Activated CD4-positive, alpha-beta T cell treated with anti-CD3 and anti-CD28 coated beads, Interleukin-2, amount 10 ng/mL, durations not matched to agents 7 days and 5 days (primary cell): ENCODE measurements around the gene SCN4B. TPM values are rescaled to one million over a fixed set of nuclear protein-coding genes. Genes with fewer than 3 reads are reported as not detected.

Experiments used
- CTCF ChIA-PET: fragments of 350-600 bp; sonication (Branson Sonifier 250); formaldehyde crosslinking; loops from one replicate; lab custom pipeline; 2021; ENCODE audit warnings: antibody characterized with exemption; lab: Charles Lee
- POLR2A ChIA-PET: fragments of 350-600 bp; sonication (Branson Sonifier 250); formaldehyde crosslinking; loops from one replicate; lab custom pipeline; 2021; ENCODE audit warnings: antibody characterized with exemption; lab: Charles Lee
- DNase-seq: peaks from one replicate; pipeline ENCODE4 v3.0.0-alpha.2; 2020
- H3K27ac Mint-ChIP-seq: one replicate; pipeline ENCODE4 v1.8.0; 2021; ENCODE audit warnings: mild to moderate bottlenecking, moderate library complexity, mixed read lengths
- H3K27me3 Mint-ChIP-seq: one replicate; pipeline ENCODE4 v1.8.0; 2021; ENCODE audit warnings: mixed read lengths
- H3K36me3 Mint-ChIP-seq: one replicate; pipeline ENCODE4 v1.8.0; 2021; ENCODE audit warnings: low read depth, mixed read lengths
- H3K4me1 Mint-ChIP-seq: one replicate; pipeline ENCODE4 v1.8.0; 2021; ENCODE audit warnings: mixed read lengths
- H3K4me3 Mint-ChIP-seq: one replicate; pipeline ENCODE4 v1.8.0; 2021; ENCODE audit warnings: mild to moderate bottlenecking, moderate library complexity, mixed read lengths
- H3K9me3 Mint-ChIP-seq: one replicate; pipeline ENCODE4 v1.8.0; 2021; ENCODE audit warnings: mixed read lengths
- total RNA-seq, 2 experiments: library from RNA; stranded (reverse); gene quantifications; one replicate each; pipeline ENCODE4 v1.2.3, GENCODE V29; 2021

The SCN4B gene
- total RNA-seq, 2 experiments from 2014 or later = 0.10 TPM; not detected in 1

- H3K27ac Mint-ChIP-seq = no peak overlapping the region
- POLR2A ChIA-PET = no interaction called here
- no peak for DNase-seq
- no peak overlapping the region for H3K4me3 Mint-ChIP-seq
- peaks cover 5% of the 10 kb centered on the region for H3K4me1 Mint-ChIP-seq
- no peaks in the 10 kb centered on the region for H3K36me3 Mint-ChIP-seq
- H3K27me3 Mint-ChIP-seq = peaks cover 11% of the 10 kb centered on the region
- no peaks in the 10 kb centered on the region for H3K9me3 Mint-ChIP-seq
- CTCF ChIA-PET = interaction anchor here (0.6 to 4.1 kb wide), 30 partner anchors 10 to 363 kb away, joined by 3 to 44 read pairs (median 4); partner anchors contain the start of genes MPZL3 and SCN4B
These were observed 18.3 kb upstream of the SCN4B start for GRCh38 chr11:118170882-118171268.

- H3K27me3 Mint-ChIP-seq = peaks cover 11% of the 10 kb centered on the region
- peaks cover 5% of the 10 kb centered on the region for H3K4me1 Mint-ChIP-seq
- CTCF ChIA-PET = interaction anchor here (1.1 to 4.1 kb wide), 7 partner anchors 11 to 133 kb away, joined by 4 to 44 read pairs (median 18); partner anchors contain the start of gene SCN4B
- H3K4me3 Mint-ChIP-seq = no peak overlapping the region
- H3K27ac Mint-ChIP-seq = no peak overlapping the region
- no peaks in the 10 kb centered on the region for H3K36me3 Mint-ChIP-seq
- POLR2A ChIA-PET = no interaction called here
- H3K9me3 Mint-ChIP-seq = no peaks in the 10 kb centered on the region
- DNase-seq = no peak
These were observed 17.6 kb upstream of the SCN4B start for GRCh38 chr11:118170231-118170630.

GRCh38 chr11:118169300-118170140 lies 16.9 kb upstream of the SCN4B start:
- H3K9me3 Mint-ChIP-seq = no peaks in the 10 kb centered on the region
- ChIA-PET POLR2A (no interaction called here), CTCF (interaction anchor here (1.0 to 4.1 kb wide), 7 partner anchors 10 to 113 kb away, joined by 3 to 44 read pairs (median 18); no protein-coding TSS in a partner anchor)
- peaks cover 5% of the 10 kb centered on the region for H3K4me1 Mint-ChIP-seq
- no peak for DNase-seq
- H3K27me3 Mint-ChIP-seq = peaks cover 12% of the 10 kb centered on the region
- no peak overlapping the region for H3K27ac Mint-ChIP-seq
- no peaks in the 10 kb centered on the region for H3K36me3 Mint-ChIP-seq
- H3K4me3 Mint-ChIP-seq = no peak overlapping the region

- Mint-ChIP-seq H3K9me3 (no peaks in the 10 kb centered on the region), H3K4me1 (peaks cover 5% of the 10 kb centered on the region), H3K27me3 (peaks cover 18% of the 10 kb centered on the region), H3K4me3 (no peak overlapping the region), H3K36me3 (no peaks in the 10 kb centered on the region), H3K27ac (peak overlapping the region; percentile 14)
- POLR2A ChIA-PET = no interaction called here
- CTCF ChIA-PET = interaction anchor here (1.7 to 3.6 kb wide), 2 partner anchors 12 kb away, joined by 5 to 44 read pairs; no protein-coding TSS in a partner anchor
- DNase-seq = no peak
These were observed 16.1 kb upstream of the SCN4B start for GRCh38 chr11:118168751-118169150.

- POLR2A ChIA-PET = no interaction called here
- peaks cover 21% of the 10 kb centered on the region for H3K27me3 Mint-ChIP-seq
- no peak overlapping the region for H3K4me3 Mint-ChIP-seq
- H3K27ac Mint-ChIP-seq = peak overlapping the region; percentile 14
- CTCF ChIA-PET = interaction anchor here (1.7 kb wide), 1 partner anchor 12 kb away, joined by 5 read pairs; no protein-coding TSS in a partner anchor
- no peak for DNase-seq
- no peaks in the 10 kb centered on the region for H3K9me3 Mint-ChIP-seq
- H3K36me3 Mint-ChIP-seq = no peaks in the 10 kb centered on the region
- peaks cover 5% of the 10 kb centered on the region for H3K4me1 Mint-ChIP-seq
These were observed 15.7 kb upstream of the SCN4B start for GRCh38 chr11:118168316-118168715.

- Mint-ChIP-seq H3K9me3 (no peaks in the 10 kb centered on the region), H3K27ac (no peak overlapping the region), H3K36me3 (no peaks in the 10 kb centered on the region), H3K27me3 (peaks cover 24% of the 10 kb centered on the region), H3K4me3 (no peak overlapping the region), H3K4me1 (peaks cover 5% of the 10 kb centered on the region)
- DNase-seq = no peak
- POLR2A ChIA-PET = no interaction called here
- CTCF ChIA-PET = interaction anchor here (0.9 to 1.7 kb wide), 2 partner anchors 11 to 31 kb away, joined by 3 to 5 read pairs; no protein-coding TSS in a partner anchor
These were observed 15.3 kb upstream of the SCN4B start for GRCh38 chr11:118167906-118168305.

GRCh38 chr11:118167253-118167652 lies 14.6 kb upstream of the SCN4B start:
- Mint-ChIP-seq H3K27me3 (peaks cover 28% of the 10 kb centered on the region), H3K27ac (no peak overlapping the region), H3K36me3 (no peaks in the 10 kb centered on the region), H3K4me3 (no peak overlapping the region), H3K4me1 (peaks cover 5% of the 10 kb centered on the region), H3K9me3 (no peaks in the 10 kb centered on the region)
- ChIA-PET POLR2A (no interaction called here), CTCF (interaction anchor here (0.9 kb wide), 1 partner anchor 30 kb away, joined by 3 read pairs; no protein-coding TSS in a partner anchor)
- DNase-seq = no peak

- no peaks in the 10 kb centered on the region for H3K9me3 Mint-ChIP-seq
- peaks cover 2% of the 10 kb centered on the region for H3K4me1 Mint-ChIP-seq
- ChIA-PET CTCF (no interaction called here), POLR2A (no interaction called here)
- peaks cover 32% of the 10 kb centered on the region for H3K27me3 Mint-ChIP-seq
- no peak overlapping the region for H3K4me3 Mint-ChIP-seq
- H3K36me3 Mint-ChIP-seq = no peaks in the 10 kb centered on the region
- H3K27ac Mint-ChIP-seq = no peak overlapping the region
- DNase-seq = no peak
These were observed 14.0 kb upstream of the SCN4B start for GRCh38 chr11:118166641-118167040.

- Mint-ChIP-seq H3K36me3 (no peaks in the 10 kb centered on the region), H3K9me3 (no peaks in the 10 kb centered on the region), H3K27ac (no peak overlapping the region), H3K4me1 (no peaks in the 10 kb centered on the region), H3K4me3 (no peak overlapping the region), H3K27me3 (peaks cover 34% of the 10 kb centered on the region)
- CTCF ChIA-PET = interaction anchor here (1.1 to 1.6 kb wide), 2 partner anchors 18 to 130 kb away, joined by 3 to 5 read pairs; no protein-coding TSS in a partner anchor
- no peak for DNase-seq
- POLR2A ChIA-PET = no interaction called here
These were observed 12.3 kb upstream of the SCN4B start for GRCh38 chr11:118164885-118165284.

GRCh38 chr11:118163494-118163893 lies 10.9 kb upstream of the SCN4B start:
- H3K4me3 Mint-ChIP-seq = no peak overlapping the region
- DNase-seq = no peak
- no peaks in the 10 kb centered on the region for H3K4me1 Mint-ChIP-seq
- CTCF ChIA-PET = interaction anchor here (0.8 to 1.6 kb wide), 3 partner anchors 17 to 370 kb away, joined by 3 to 5 read pairs (median 3); no protein-coding TSS in a partner anchor
- no peaks in the 10 kb centered on the region for H3K36me3 Mint-ChIP-seq
- H3K9me3 Mint-ChIP-seq = no peaks in the 10 kb centered on the region
- POLR2A ChIA-PET = no interaction called here
- H3K27me3 Mint-ChIP-seq = peaks cover 39% of the 10 kb centered on the region
- H3K27ac Mint-ChIP-seq = no peak overlapping the region

GRCh38 chr11:118162846-118163245 lies 10.2 kb upstream of the SCN4B start:
- POLR2A ChIA-PET = no interaction called here
- Mint-ChIP-seq H3K27me3 (peaks cover 45% of the 10 kb centered on the region), H3K9me3 (no peaks in the 10 kb centered on the region), H3K36me3 (no peaks in the 10 kb centered on the region), H3K27ac (no peak overlapping the region), H3K4me1 (peaks cover under 1% of the 10 kb centered on the region), H3K4me3 (no peak overlapping the region)
- CTCF ChIA-PET = no interaction called here
- DNase-seq = no peak

GRCh38 chr11:118161786-118162185 lies 9.2 kb upstream of the SCN4B start:
- ChIA-PET CTCF (no interaction called here), POLR2A (no interaction called here)
- peaks cover 56% of the 10 kb centered on the region for H3K27me3 Mint-ChIP-seq
- no peak overlapping the region for H3K27ac Mint-ChIP-seq
- H3K4me3 Mint-ChIP-seq = no peak overlapping the region
- no peak for DNase-seq
- H3K36me3 Mint-ChIP-seq = no peaks in the 10 kb centered on the region
- peaks cover 6% of the 10 kb centered on the region for H3K4me1 Mint-ChIP-seq
- H3K9me3 Mint-ChIP-seq = no peaks in the 10 kb centered on the region
